Gastroesophageal sphincter (tissue), 3 donors: Measurements from ENCODE around the gene UQCC2.

Source experiments
- CTCF ChIP-seq, 4 experiments: fragments of 200-600 bp in 2 of 4; fragments of 450-650 bp in 2 of 4; sonication (generic) in 1 of 4; IDR thresholded peaks; one replicate each; pipeline ENCODE4 v1.5.1; 2017 to 2019; ENCODE audit warnings: antibody characterized with exemption in 4 of 4, mild to moderate bottlenecking in 2 of 4, moderate library complexity in 2 of 4
- EP300 ChIP-seq: sonication (generic); formaldehyde crosslinking; IDR thresholded peaks from one replicate; pipeline ENCODE4 v1.6.1; 2017; ENCODE audit warnings: antibody characterized with exemption, mild to moderate bottlenecking
- POLR2A ChIP-seq, 2 donors: fragments of 450-650 bp; IDR thresholded peaks; one replicate each; pipeline ENCODE4 v1.6.1; 2017; ENCODE audit warnings: antibody characterized with exemption in 2 of 2, mild to moderate bottlenecking in 2 of 2, moderate library complexity in 1 of 2
- POLR2AphosphoS5 ChIP-seq: sonication (generic); formaldehyde crosslinking; IDR thresholded peaks from one replicate; pipeline ENCODE4 v1.6.1; 2017; ENCODE audit warnings: antibody characterized with exemption

GRCh38 chr6:33662318-33662717, 49.2 kb downstream of the UQCC2 start:
- TF ChIP-seq POLR2AphosphoS5 (no peak), CTCF (IDR thresholded peaks at IDR 0.05) (no peak), POLR2A (IDR thresholded peaks at IDR 0.05) (no peak), EP300 (no peak)
